Activated CD8-positive, alpha-beta memory T cell treated with anti-CD3 and anti-CD28 coated beads, Interleukin-2, amount 10 ng/mL, durations not matched to agents 7 days and 5 days (primary cell): Measurements from ENCODE around the gene CPO. TPM values are rescaled to one million over a fixed set of nuclear protein-coding genes. Genes with fewer than 3 reads are reported as not detected.

Source experiments
- ATAC-seq: fragments of 150-1000 bp; cut with Tn5 transposase; one replicate; pipeline ENCODE4 v1.10.0; 2021; ENCODE audit warnings: moderate library complexity
- CTCF ChIA-PET: fragments of 350-600 bp; sonication (Branson Sonifier 250); formaldehyde crosslinking; loops from one replicate; lab custom pipeline; 2021; ENCODE audit warnings: antibody characterized with exemption; lab: Charles Lee
- DNase-seq: peaks from one replicate; pipeline ENCODE4 v3.0.0-alpha.2; 2020
- H3K27ac Mint-ChIP-seq: one replicate; pipeline ENCODE4 v1.8.0; 2021; ENCODE audit warnings: mild to moderate bottlenecking, mixed read lengths
- H3K27me3 Mint-ChIP-seq: one replicate; pipeline ENCODE4 v1.8.0; 2021; ENCODE audit warnings: mixed read lengths
- H3K36me3 Mint-ChIP-seq: one replicate; pipeline ENCODE4 v1.8.0; 2021; ENCODE audit warnings: mild to moderate bottlenecking, mixed read lengths
- H3K4me1 Mint-ChIP-seq: one replicate; pipeline ENCODE4 v1.8.0; 2021; ENCODE audit warnings: mixed read lengths
- H3K4me3 Mint-ChIP-seq: one replicate; pipeline ENCODE4 v1.8.0; 2021; ENCODE audit warnings: mild to moderate bottlenecking, moderate library complexity, mixed read lengths
- H3K9me3 Mint-ChIP-seq: one replicate; pipeline ENCODE4 v1.8.0; 2022; ENCODE audit warnings: low read depth, mixed read lengths
- total RNA-seq, 2 experiments: library from RNA; stranded (reverse); gene quantifications; one replicate each; pipeline ENCODE4 v1.2.3, GENCODE V29; 2021

The CPO gene
- total RNA-seq, 2 experiments from 2014 or later = not detected

- no peaks in the 10 kb centered on the region for H3K36me3 Mint-ChIP-seq
- H3K27ac Mint-ChIP-seq = no peak overlapping the region
- no peak overlapping the region for H3K4me3 Mint-ChIP-seq
- no peaks in the 10 kb centered on the region for H3K4me1 Mint-ChIP-seq
- no peaks in the 10 kb centered on the region for H3K27me3 Mint-ChIP-seq
- H3K9me3 Mint-ChIP-seq = peaks cover 11% of the 10 kb centered on the region
- DNase-seq (no peak), ATAC-seq (no peak)
- CTCF ChIA-PET = no interaction called here
Observed at GRCh38 chr2:206955253-206955652, 15.9 kb downstream of the CPO start.

GRCh38 chr2:206958261-206958660 is 18.9 kb downstream of the CPO start:
- ATAC-seq (no peak), DNase-seq (no peak)
- Mint-ChIP-seq H3K36me3 (no peaks in the 10 kb centered on the region), H3K9me3 (peaks cover 8% of the 10 kb centered on the region), H3K4me3 (no peak overlapping the region), H3K27me3 (no peaks in the 10 kb centered on the region), H3K27ac (no peak overlapping the region), H3K4me1 (no peaks in the 10 kb centered on the region)
- CTCF ChIA-PET = no interaction called here

GRCh38 chr2:206962966-206963365 is 23.6 kb downstream of the CPO start:
- CTCF ChIA-PET = no interaction called here
- no peak for ATAC-seq
- Mint-ChIP-seq H3K36me3 (no peaks in the 10 kb centered on the region), H3K4me1 (no peaks in the 10 kb centered on the region), H3K4me3 (no peak overlapping the region), H3K27ac (no peak overlapping the region), H3K27me3 (peaks cover 2% of the 10 kb centered on the region), H3K9me3 (no peaks in the 10 kb centered on the region)
- no peak for DNase-seq

- no peaks in the 10 kb centered on the region for H3K9me3 Mint-ChIP-seq
- DNase-seq = no peak
- H3K27me3 Mint-ChIP-seq = peaks cover 8% of the 10 kb centered on the region
- no peaks in the 10 kb centered on the region for H3K4me1 Mint-ChIP-seq
- no peaks in the 10 kb centered on the region for H3K36me3 Mint-ChIP-seq
- no peak for ATAC-seq
- no peak overlapping the region for H3K4me3 Mint-ChIP-seq
- CTCF ChIA-PET = no interaction called here
- H3K27ac Mint-ChIP-seq = no peak overlapping the region
Observed at GRCh38 chr2:206968134-206969086, 29.1 kb downstream of the CPO start.

- no peaks in the 10 kb centered on the region for H3K4me1 Mint-ChIP-seq
- no peak for DNase-seq
- CTCF ChIA-PET = no interaction called here
Observed at GRCh38 chr2:206969192-206969591, 29.9 kb downstream of the CPO start.

GRCh38 chr2:206970589-206971360 is 31.5 kb downstream of the CPO start:
- H3K9me3 Mint-ChIP-seq = peaks cover 2% of the 10 kb centered on the region
- no peak overlapping the region for H3K4me3 Mint-ChIP-seq
- ATAC-seq (no peak), DNase-seq (no peak)
- peaks cover 11% of the 10 kb centered on the region for H3K27me3 Mint-ChIP-seq
- CTCF ChIA-PET = no interaction called here
- H3K36me3 Mint-ChIP-seq = no peaks in the 10 kb centered on the region
- H3K27ac Mint-ChIP-seq = no peak overlapping the region
- no peaks in the 10 kb centered on the region for H3K4me1 Mint-ChIP-seq

More at GRCh38 chr2:206969192-206969591, 29.9 kb downstream of the CPO start:
- H3K27ac Mint-ChIP-seq = no peak overlapping the region
- H3K36me3 Mint-ChIP-seq = no peaks in the 10 kb centered on the region
- no peaks in the 10 kb centered on the region for H3K9me3 Mint-ChIP-seq
- H3K27me3 Mint-ChIP-seq = peaks cover 8% of the 10 kb centered on the region
- ATAC-seq = no peak
- no peak overlapping the region for H3K4me3 Mint-ChIP-seq

GRCh38 chr2:206971805-206972204 is 32.5 kb downstream of the CPO start:
- Mint-ChIP-seq H3K27ac (no peak overlapping the region), H3K4me3 (no peak overlapping the region), H3K4me1 (no peaks in the 10 kb centered on the region), H3K36me3 (no peaks in the 10 kb centered on the region), H3K27me3 (peaks cover 9% of the 10 kb centered on the region), H3K9me3 (peaks cover 2% of the 10 kb centered on the region)
- no peak for ATAC-seq
- CTCF ChIA-PET = no interaction called here
- DNase-seq = no peak

- no peak overlapping the region for H3K27ac Mint-ChIP-seq
- ATAC-seq = no peak
Observed at GRCh38 chr2:206974551-206974950, 35.2 kb downstream of the CPO start.

GRCh38 chr2:206978746-206979145 is 39.4 kb downstream of the CPO start:
- Mint-ChIP-seq H3K36me3 (no peaks in the 10 kb centered on the region), H3K4me1 (no peaks in the 10 kb centered on the region), H3K4me3 (no peak overlapping the region), H3K9me3 (peaks cover 2% of the 10 kb centered on the region), H3K27me3 (peaks cover 14% of the 10 kb centered on the region), H3K27ac (no peak overlapping the region)
- DNase-seq (no peak), ATAC-seq (no peak)
- CTCF ChIA-PET = interaction anchor here (0.7 kb wide), 1 partner anchor 16 kb away, joined by 3 read pairs; no protein-coding TSS in a partner anchor

More at GRCh38 chr2:206974551-206974950, 35.2 kb downstream of the CPO start:
- peaks cover 2% of the 10 kb centered on the region for H3K9me3 Mint-ChIP-seq
- no peaks in the 10 kb centered on the region for H3K4me1 Mint-ChIP-seq
- H3K36me3 Mint-ChIP-seq = no peaks in the 10 kb centered on the region
- no peak for DNase-seq
- peaks cover 11% of the 10 kb centered on the region for H3K27me3 Mint-ChIP-seq
- H3K4me3 Mint-ChIP-seq = no peak overlapping the region
- CTCF ChIA-PET = no interaction called here

GRCh38 chr2:206979365-206979764 is 40.0 kb downstream of the CPO start:
- Mint-ChIP-seq H3K36me3 (no peaks in the 10 kb centered on the region), H3K4me3 (no peak overlapping the region), H3K4me1 (no peaks in the 10 kb centered on the region), H3K9me3 (peaks cover 2% of the 10 kb centered on the region), H3K27ac (no peak overlapping the region), H3K27me3 (peaks cover 14% of the 10 kb centered on the region)
- ATAC-seq = no peak
- no peak for DNase-seq
- CTCF ChIA-PET = no interaction called here

- Mint-ChIP-seq H3K9me3 (peaks cover 2% of the 10 kb centered on the region), H3K4me3 (no peak overlapping the region), H3K4me1 (no peaks in the 10 kb centered on the region), H3K27ac (no peak overlapping the region), H3K36me3 (no peaks in the 10 kb centered on the region), H3K27me3 (peaks cover 14% of the 10 kb centered on the region)
- DNase-seq = no peak
- CTCF ChIA-PET = no interaction called here
- ATAC-seq = no peak
Observed at GRCh38 chr2:206979922-206980321, 40.6 kb downstream of the CPO start.

GRCh38 chr2:206980413-206980812 is 41.1 kb downstream of the CPO start:
- no peak overlapping the region for H3K4me3 Mint-ChIP-seq
- DNase-seq (no peak), ATAC-seq (no peak)
- CTCF ChIA-PET = no interaction called here
- peaks cover under 1% of the 10 kb centered on the region for H3K9me3 Mint-ChIP-seq
- no peak overlapping the region for H3K27ac Mint-ChIP-seq
- peaks cover 11% of the 10 kb centered on the region for H3K27me3 Mint-ChIP-seq
- no peaks in the 10 kb centered on the region for H3K4me1 Mint-ChIP-seq
- no peaks in the 10 kb centered on the region for H3K36me3 Mint-ChIP-seq

GRCh38 chr2:206981086-206981674 is 41.9 kb downstream of the CPO start:
- H3K4me1 Mint-ChIP-seq = no peaks in the 10 kb centered on the region
- DNase-seq (no peak), ATAC-seq (no peak)
- peaks cover 2% of the 10 kb centered on the region for H3K9me3 Mint-ChIP-seq
- H3K36me3 Mint-ChIP-seq = no peaks in the 10 kb centered on the region
- no peak overlapping the region for H3K27ac Mint-ChIP-seq
- CTCF ChIA-PET = no interaction called here
- no peak overlapping the region for H3K4me3 Mint-ChIP-seq
- peaks cover 10% of the 10 kb centered on the region for H3K27me3 Mint-ChIP-seq
